ENCODE results near the gene ZNF547.

DNA sequence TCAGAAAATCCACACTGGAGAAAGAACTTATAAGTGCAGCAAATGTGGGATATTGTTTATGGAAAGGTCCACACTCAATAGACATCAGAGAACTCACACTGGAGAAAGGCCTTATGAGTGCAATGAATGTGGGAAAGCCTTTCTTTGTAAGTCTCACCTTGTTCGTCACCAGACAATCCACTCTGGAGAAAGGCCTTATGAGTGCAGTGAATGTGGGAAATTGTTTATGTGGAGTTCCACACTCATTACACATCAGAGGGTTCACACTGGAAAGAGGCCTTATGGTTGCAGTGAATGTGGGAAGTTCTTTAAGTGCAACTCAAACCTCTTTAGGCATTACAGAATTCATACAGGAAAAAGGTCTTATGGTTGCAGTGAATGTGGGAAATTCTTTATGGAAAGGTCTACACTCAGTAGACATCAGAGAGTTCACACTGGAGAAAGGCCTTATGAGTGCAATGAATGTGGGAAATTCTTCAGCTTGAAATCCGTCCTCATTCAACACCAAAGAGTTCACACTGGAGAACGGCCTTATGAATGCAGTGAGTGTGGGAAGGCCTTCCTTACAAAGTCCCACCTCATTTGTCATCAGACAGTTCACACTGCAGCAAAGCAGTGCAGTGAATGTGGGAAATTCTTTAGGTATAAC lies 14.3 kb downstream of the ZNF547 start:
- TF ChIP-seq CTCF (IDR thresholded peaks at IDR 0.05; ENCODE audit: insufficient read depth, low read length, poor library complexity, severe bottlenecking) (no peak), EZH2phosphoT487 (conservative IDR thresholded peaks at IDR 0.05; ENCODE audit: low read length) (no peak)
